NCI-H2196 treated with DMSO at 0.1 percent for 48 hours (cell line): ENCODE data around the gene RNF224.

ENCODE experiments used
- DNase-seq: peaks from one replicate; lab custom pipeline; 2025; ENCODE audit not compliant: unreplicated experiment; lab: John Stamatoyannopoulos, UW

The RNF224 gene

DNA sequence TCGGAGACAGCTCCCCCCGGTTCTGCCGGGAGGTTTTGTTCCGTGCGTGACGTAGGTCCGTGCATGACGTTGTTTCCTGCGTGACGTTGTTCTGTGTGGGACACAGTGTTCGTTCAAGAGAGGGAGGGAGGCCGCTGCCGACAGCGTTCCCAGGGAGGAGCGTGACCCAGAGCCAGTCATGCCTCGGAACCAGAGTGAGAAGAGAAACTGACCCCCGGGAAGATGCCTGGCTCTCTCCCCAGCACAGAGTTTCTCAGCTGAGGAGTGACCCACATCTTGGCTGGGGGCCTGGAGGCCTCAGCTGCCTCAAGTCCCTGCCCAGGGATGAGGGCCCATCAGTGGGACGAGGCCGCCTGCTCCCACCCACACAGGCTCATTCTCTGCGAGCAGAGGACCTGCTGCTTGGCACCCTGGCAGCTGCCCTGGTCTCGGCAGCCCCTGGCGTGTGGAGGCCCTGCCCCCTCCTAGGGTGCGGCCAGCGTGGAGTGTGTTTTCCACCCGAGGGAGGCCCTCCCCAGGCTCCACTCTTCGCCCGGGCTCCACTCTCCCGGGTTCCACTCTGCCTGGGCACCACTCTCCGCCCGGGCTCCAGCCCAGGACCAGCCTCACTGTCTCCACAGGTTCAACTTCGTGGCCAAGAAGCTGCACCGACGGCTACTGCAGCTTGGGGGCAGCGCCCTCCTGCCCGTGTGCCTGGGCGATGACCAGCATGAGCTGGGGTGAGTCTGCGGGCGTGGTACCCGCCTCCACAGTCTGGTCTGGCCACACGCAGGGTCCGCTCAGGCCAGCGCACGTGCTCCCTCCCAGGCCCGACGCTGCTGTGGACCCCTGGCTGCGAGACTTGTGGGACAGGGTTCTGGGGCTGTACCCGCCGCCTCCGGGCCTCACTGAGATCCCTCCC, 13.9 kb upstream of the RNF224 start:
- no peak for DNase-seq

DNA sequence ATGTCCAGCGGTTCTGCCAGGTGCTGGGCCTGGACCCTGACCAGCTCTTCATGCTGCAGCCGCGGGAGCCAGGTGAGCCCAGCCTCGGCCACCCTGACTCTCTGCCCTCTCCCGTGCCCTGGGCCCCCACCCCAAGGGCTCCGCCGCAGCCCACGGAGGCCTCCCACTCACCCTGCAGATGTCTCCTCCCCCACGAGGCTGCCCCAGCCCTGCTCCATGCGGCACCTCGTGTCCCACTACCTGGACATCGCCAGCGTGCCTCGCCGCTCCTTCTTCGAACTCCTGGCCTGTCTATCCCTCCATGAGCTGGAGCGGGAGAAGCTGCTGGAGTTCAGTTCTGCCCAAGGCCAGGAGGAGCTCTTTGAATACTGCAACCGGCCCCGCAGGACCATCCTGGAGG, 12.7 kb upstream of the RNF224 start:
- no peak for DNase-seq

DNA sequence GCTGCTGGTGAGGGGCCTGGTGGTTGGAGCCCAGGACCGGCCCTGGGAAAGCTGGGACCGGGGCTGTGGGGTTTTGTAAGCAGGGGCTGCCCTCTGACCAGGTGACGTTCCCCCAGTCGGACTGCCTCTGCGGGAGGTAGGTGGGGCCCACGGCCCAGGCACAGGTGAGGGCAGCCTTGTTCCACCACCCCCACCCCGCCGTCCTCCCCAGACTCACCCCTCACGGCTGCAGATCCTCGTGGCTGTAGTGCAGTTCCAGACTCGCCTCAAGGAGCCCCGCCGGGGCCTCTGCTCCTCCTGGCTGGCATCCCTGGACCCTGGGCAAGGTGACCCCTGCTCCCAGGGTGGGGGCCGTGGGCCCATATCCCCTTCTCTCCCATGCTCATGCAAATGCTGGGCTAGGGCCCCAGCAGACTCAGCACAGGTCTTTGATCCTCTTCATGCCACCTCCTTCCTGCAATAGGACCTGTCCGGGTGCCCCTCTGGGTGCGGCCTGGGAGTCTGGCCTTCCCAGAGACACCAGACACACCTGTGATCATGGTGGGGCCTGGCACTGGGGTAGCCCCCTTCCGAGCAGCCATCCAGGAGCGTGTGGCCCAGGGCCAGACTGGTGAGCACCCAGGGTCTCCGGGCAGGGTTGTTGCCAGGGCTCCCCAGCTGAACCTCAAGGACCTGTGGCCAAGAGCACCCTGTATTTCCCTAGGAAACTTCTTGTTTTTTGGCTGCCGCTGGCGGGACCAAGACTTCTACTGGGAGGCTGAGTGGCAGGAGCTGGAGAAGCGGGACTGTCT, 11.9 kb upstream of the RNF224 start:
- no peak for DNase-seq

DNA sequence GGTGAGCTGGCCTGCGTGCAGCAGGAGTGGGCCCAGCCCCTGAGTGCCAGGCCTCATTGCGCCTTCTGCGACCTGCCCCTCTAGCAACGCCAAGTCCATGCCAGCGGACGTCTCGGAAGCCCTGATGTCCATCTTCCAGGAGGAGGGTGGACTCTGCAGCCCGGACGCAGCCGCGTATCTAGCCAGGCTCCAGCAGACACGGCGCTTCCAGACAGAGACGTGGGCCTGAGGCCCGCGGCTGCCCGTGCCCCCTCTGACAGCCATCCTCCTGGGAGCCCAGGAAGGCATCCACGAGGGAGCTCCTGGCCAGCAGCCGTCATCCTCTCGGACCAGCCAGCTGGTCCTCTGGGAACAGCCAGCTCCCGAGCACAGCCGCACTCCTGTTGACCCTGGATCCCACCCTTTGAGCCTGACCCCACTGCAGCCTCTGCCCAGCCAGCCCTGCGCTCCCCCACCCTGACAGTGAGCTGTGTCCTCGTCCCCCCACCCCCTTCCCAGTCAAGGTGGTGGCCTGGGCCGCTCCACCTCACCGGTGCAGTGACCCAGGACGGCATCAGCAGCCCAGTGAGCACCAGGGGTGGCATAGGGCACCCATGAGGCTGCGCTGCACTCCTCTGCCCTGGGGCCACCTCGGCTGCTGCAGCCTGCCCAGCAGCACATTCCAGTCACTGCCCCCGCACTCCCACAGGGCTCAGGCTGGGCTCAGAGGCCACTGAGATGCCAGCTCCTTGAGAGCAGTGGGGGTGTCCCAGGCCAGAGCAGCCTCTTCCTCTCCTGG, 10.9 kb upstream of the RNF224 start:
- DNase-seq = no peak

DNA sequence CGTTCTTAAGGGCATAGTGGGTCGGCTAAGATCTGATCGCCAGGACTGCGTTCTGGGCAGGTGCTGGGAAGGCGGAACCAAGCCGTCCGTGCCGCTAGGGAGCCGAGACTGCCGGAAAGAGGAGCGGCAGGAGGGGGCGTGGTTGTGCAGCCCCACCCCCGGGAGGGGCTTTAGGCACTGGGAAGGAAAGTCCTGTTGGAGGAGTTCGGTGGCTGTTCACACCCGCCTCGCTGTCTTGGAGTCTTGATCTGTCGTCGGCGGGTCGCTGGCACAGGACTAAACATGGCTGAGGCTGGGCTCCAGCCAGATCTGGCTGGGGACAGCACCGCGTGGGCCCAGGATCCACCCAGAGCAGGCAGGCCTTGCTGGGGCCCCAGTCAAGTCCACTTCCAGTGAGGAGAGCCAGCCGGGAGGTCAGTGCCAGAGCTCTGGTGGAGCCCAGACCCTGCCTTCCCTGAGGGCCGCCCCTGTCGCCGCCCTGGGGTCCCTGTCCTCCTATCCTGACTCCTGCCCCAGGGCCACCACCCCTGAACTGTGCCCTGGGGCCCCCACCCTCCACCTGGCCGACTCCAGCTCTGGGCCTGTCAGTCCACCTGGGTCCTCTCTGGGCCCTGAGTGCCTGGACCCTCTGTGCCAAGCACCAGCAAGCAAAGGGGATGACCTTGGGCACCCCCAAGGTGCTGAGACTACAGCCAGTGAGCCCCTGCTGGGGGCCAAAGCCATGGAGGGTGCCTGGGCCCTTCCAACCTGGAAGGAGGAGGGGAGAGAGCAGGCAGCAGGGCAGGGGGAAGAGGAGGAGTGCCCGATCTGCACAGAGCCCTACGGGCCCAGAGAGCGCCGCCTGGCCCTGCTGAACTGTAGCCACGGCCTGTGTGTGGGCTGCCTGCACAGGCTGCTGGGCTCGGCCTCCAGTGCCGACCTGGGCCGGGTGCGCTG, 9.8 kb upstream of the RNF224 start:
- peak; percentile 84 for DNase-seq

DNA sequence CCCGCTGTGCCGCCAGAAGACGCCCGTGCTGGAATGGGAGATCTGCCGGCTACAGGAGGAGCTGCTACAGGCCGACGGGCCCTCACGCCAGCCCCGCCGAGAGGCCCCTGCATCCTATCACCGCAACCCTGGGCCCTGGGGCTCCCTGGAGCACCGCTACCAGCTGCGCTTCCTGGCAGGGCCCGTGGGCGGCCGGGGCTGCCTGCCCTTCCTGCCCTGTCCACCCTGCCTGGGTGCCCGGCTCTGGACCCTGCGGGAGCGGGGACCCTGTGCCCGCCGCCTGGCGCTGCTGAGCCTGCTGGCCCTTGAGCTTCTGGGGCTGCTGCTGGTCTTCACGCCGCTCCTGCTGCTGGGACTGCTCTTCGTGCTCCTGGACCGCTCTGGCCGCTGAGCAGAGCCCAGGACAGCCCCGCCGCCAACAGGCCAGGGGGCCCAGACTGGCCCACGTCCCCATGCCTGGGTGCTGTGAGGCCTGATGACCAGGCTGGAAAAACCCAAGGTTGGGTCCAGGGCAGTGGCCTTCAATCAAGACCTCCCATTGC, 9.0 kb upstream of the RNF224 start:
- DNase-seq = no peak

DNA sequence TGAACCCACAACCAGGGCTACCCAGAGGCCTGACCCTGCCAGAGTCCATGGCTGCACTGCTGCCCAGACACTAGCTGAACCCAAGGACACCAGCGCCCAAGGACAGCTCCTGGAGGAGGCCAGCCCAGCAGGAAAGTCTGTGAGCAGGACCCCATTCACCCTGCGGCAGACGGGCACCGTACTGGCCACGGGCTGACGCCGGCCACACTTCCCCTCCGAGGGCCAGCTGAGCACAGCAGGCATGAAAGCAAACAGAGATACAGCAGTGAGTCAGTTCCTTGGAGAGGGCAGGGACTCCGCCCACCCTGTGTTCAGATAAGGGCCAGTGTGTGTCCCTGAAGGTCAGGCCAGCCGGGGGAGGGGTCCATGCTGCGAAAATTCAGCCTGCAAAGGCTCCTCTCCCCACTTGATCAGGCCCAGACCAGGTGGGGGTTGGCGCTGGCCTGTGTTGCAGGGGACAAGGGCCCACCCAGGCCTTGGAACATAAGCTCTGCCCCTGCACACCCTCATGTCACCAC, 8.5 kb upstream of the RNF224 start:
- peak; percentile 55 for DNase-seq

DNA sequence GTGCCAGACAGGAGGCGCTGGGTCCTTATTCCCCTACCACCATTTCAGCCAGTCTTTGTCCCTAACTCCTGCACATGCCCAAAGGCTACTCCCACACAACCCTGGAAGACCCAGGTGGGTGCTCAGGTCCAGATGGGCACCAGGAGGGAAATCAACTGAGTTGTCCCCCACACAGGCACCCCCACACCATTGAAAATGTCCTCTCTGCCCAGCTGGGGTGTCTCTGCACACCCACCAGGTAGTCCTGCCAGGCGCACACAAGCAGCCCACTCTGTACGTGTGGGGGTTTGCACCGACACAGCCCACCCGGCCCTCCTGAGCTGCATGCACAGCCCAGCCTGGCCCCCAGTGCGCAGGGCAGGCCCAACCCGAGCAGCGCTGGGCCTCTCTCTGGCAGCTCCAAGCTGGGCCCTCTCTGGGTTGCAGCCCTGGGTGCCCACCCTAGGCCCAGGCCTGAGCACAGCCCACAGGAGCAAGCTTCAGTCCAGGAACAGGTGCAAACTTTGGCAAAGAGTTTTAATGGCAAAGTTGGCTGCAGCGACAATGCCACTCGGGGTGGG, 7.5 kb upstream of the RNF224 start:
- DNase-seq = no peak

DNA sequence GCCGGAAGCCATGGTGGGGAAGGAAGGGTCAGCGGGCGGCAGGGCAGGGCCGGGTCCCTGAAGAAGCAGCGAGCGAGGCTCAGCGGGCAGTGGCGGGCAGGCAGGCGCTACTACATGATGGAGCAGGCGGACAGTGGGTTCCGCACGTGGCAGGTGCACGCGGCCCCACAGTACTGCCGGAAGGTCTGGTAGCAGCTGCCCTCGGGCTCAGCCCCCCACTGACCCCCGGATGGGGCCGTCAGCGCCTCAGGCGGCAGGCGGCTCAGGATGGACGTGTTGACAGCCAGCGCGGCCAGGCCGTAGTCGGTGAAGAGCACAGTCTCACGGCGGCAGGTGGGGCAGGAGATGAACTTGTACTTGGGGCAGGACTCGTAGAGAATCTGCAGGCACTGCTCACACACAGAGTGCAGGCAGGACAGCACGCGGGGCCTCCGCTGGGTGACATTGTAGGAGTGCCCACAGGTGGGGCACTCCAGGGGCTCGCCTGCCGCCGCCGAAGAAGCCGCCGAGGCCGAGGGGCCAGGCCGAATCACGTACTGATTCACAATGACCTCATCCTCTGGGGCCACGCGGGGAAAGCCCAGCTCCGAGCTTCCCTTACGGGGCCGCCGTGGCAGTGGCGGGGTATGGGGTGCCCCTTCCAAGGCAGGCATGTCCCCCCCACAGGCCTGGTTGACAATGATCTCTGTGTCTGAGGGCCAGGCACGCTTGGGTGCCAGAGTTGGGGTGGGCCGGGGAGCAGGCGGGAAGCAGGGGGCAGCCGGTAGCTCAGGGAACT, 6.8 kb upstream of the RNF224 start:
- DNase-seq = no peak

DNA sequence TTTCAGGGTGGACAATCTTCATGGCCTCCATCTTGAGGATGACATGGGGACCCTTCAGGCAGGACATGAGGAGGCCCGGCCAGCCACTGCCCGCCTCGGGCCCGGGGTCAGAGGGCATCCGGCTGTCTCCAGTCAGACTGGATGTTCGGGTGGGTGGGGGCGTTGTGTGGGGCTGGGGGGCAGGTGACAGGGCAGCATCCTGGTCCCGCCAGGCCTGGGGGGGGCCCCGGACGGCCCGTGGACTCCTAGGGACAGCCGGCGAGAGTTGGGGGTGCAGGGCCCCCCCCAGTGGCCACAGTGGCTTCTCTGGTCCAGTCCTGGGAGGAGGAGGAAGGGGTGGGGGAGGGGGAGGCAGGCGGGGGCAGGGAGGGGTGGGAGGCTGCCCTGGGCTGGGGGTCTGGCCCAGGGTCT, 6.2 kb upstream of the RNF224 start:
- no peak for DNase-seq

DNA sequence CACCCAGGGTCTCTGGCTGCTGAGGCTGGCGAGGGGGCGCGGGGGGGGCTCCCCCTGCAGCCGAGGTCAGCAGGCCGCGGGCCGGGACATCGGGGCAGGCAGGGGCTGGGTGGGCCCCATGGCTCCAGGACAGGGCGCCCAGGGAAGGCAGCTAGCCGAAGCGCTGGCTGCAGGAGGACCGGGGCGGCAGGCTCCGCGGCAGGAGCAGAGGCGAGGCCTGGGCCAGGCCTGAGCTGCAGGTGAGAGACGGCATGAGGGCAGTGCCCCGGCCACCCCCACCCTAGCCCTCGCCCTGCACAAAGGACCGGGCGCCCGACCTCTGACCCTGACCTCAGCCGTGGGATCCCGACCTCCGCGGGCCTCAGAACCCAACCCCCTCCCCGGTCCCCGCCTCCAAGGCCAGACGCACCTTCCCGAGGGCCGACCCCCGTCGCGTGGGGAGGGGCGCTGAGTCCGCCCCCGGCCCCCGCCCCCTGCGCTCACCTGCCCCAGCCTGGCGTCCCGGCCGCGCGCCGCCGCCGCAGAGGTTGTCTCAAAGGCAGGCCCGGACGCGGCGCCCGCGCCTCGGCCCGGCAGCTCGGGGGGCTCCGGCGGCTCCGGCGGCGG, 5.7 kb upstream of the RNF224 start:
- no peak for DNase-seq

DNA sequence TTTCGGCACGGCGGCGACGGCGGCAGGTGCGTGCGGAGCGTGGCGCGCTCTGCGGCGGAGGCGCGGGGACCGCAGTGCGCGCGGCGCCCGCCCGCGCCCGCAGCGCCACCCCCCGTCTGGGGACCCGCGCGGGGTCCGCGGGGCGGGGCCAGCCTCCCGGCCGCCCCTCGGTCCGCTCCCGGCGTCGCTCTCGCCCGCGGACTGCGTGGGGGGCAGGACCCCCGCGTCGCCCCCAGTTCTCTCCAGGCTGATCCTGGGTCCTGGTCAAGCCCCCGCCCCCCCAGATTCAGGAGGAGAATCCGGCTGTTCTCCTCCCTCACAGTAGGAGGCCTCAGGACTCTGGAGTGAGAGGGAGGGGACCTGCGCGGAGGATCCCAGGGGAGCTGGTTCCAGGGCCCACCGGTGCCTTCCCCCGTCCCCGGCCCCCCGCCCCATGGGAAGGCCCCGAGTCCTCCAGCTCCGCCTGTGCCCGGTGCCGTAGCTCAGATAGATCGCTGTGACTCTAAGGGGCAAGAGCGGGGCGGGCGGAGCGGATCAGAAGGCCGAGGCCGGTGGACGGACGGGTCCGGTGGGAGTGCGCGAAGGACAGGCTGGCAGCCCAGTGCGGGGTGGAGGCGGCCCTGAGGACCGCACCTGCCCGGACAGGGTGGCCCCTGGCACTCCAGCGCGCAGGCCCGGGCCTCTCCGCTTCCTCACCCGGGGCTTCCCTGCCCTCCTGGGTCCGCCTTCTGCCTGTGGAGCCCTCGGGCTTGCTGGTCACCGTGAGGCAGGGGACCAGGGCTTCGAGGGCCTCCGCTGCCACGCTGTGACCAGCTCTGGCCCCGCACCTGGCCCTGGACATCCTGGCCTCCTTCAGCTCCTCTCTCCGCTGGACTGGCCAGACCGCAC, 4.9 kb upstream of the RNF224 start, which contains the start of gene RNF208:
TSS of gene RNF208 (minus strand) at position 51 of the 888 bp plus-strand sequence. CDS start 1,028 bp downstream, outside the sequence.
- no peak for DNase-seq

DNA sequence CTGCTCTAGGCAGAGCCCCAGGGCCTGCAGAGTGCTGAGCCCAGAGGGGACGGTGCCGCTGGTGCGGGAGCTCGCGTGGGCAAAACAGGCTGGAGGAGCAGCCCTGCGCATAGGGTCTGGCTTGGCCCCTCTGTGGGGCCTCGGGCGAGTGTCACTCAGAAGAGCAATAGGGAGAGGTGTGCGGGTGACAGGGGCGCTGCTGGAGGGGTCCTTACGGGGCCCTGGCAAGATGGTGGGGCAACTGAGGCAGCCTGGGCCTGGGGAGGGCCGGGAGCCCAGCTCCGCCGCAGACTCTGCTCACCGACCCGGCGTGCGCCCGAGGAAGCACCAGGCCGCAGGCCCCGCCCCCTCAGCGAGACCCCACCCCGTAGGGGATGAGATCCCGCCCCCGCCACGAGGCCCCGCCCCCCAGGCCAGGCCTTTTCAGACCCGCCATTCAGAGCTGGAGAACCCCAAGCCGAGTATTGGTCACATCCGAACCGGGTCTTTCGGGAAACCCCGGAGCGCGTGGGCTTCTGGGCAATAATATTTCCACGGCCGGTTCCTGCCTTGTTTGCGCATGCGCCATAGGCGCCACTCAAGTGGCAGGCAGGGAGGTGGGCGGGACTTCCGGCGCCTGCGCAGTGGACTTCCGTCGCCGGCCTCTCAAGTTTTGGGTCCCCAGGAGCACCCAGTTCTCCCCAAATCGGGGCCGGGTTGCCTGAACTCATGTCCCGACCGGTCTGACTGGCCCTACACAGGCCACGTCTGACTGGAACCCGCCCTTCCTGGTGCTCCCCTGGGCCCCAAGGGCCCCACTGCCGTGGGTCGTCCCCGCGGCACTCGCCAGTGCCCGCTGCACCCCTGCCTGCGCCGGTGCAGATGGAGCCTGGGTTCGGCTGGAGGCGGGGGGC, 4.0 kb upstream of the RNF224 start:
- peak; percentile 94 for DNase-seq

DNA sequence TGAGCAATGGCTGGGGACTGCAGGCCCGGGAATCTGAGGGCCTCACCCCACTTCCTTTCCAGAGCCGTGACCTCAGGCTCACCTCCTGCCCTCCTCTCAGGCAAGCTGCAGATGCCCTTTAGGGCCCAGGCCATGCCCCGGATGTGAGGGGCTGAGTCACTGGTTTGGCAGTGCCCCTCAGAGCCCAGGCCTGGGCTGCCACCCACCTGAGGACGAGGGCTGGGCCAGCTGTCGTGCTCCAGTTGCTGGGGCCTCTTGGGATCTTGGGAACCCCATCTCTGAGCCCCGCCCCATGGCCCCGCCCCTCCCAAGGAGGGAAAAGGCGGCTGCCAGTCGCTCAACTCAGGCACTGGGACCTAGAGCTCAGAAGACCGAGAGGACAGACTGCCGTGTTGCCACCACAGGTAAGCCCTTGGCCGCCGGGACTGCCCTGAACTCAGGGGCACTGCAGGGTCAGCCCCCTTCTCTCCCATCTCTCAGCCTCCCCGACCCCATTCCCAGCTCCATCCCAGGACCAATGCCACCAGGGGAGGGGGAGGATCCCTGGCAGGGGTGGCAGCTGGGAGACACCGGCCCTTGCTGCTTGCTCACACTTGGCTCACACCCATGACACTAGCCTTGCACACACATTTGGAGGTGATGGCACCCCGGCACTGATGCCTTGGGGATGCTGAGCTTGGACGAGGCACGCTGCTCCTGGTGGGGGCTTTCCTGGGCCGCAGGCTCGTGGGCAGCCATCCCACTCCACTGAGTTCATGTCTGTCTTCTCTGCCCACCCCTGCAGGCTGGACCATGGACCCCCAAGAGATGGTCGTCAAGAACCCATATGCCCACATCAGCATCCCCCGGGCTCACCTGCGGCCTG, 2.2 kb upstream of the RNF224 start, which contains the start of gene CYSRT1:
TSS of gene CYSRT1 (plus strand) at position 345 of the 865 bp plus-strand sequence. CDS start at position 793, 448 bp downstream.
- no peak for DNase-seq

DNA sequence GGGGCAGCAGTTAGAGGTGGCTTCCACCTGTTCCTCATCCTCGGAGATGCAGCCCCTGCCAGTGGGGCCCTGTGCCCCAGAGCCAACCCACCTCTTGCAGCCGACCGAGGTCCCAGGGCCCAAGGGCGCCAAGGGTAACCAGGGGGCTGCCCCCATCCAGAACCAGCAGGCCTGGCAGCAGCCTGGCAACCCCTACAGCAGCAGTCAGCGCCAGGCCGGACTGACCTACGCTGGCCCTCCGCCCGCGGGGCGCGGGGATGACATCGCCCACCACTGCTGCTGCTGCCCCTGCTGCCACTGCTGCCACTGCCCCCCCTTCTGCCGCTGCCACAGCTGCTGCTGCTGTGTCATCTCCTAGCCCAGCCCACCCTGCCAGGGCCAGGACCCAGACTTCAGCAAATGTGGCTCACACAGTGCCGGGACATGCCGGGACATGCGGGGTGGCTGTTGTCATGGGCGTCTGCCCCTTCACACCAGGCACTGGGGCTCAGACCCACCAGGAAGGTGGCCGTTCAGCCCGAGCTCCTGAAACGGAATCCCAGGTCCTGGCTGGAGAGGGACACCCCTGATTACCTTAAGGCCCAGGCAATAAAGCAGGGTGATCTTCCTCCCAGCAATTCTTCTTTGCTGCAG, 1.5 kb upstream of the RNF224 start:
- DNase-seq = no peak
